GM19438 (cell line): ENCODE measurements around the gene INCENP.

Source experiments
- ATAC-seq: cut with Tn5 transposase; IDR thresholded peaks from one replicate; pipeline ENCODE4 v1.9.1; 2021; ENCODE audit warnings: low read depth; ENCODE audit not compliant: unreplicated experiment

INCENP gene

DNA sequence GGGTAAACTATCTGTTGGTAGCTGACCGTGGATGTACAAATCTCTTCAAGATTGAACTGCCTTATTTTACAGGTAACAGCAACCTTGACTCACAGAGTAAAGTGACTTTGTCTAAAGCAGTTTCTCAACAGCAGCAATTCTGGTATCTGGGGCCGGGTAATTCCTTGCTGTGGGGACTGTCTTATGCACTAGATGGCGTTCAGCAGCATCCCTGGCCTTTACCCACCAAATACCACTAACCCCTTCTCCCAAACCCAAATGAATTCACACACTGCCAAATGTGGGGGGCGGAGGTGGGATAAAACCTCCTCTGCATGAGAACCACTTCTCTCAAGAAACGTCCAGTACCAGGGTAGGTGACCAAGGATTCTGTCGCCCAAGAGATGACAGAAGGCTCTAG lies 1.7 kb upstream of the INCENP start:
- ATAC-seq = no peak

DNA sequence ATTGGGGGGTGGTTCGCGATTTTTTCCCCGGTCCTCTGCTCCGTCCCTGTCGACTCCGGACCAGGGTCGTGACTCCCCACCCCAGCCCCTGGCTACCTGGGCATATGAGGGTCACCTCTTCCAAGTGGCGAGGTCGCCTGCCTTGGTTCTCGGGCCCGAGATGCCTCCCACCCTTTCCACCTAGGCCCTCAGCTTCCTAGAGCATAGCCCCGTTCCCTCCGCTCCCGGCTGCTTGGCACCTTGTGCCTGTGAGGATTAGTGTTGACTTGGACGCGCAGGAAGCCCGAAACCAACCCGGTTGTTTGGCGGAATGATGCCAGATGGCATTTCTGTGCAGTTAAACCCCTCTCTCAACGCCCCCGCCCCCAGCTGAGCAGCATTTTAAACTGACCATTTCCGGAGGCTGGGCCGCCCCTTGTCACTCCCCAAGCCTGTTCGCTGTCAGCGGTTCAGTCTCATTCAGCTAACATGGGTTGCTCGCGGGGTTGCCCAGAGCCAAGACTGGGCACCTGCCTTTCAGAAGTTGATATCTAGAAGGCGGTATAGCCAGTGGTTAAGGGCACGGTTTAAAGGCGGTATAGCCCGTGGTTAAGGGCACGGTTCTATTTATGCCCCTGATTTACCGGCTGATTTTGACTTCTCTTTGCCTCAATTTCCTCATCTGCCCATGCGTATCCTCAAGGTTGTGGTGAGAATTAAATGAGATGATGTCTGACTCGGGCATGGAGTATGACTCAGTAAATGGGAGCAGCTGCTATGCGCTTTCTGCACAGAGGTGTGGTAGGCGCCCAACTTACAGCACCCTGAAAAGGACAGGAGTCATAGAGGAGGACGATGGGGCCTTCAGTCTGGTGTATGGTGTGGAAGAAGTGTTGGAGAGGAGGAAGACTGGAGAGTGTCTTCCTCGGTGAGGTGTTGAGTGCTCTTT lies 639 bp downstream of the INCENP start:
- peak; percentile 34 for ATAC-seq

- no peak for ATAC-seq
Measured at GRCh38 chr11:62125316-62125715, 1.5 kb downstream of the INCENP start.

GRCh38 chr11:62125881-62126280 lies 2.1 kb downstream of the INCENP start:
- no peak for ATAC-seq

DNA sequence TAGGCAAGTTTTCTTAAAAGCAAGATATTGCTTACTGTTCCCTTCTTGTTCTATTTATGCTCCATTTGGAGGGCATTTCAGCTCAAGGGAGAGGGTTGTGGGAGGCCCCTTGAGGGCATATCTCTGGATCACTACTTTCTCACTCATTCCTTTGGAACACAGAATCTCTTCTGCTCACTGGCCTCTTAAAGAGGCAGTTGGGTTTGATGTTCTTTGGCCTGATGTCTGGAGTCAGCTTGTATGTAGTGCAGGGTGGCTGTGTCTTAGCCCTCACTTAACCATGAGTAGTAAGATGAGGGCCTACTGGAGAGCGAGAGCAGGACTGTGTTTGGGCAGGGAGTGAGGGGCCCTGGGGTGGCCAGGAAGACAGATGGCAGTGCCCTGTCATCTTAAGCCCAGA lies 3.6 kb downstream of the INCENP start:
- no peak for ATAC-seq

- ATAC-seq = no peak
Measured at GRCh38 chr11:62127941-62128770, 4.3 kb downstream of the INCENP start.

DNA sequence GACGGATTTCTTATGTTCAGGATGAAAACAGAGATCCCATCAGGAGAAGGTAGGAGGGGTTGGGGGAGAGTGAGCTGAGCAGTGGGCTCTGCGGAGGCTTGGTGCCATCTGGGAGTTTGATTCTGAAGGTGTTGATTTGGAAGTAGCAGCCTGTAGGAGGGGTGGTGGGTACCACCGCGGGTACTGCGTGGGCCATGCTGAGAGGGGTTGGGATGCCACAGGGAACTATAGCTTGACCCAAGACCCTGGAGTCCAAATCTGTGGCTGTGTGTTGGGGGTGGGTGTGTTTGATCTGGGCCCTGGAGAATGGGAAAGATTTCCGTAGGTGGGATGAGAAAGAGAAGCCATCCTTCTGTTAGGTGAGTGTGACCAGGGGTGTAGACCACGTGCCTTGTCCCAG lies 5.0 kb downstream of the INCENP start:
- no peak for ATAC-seq

DNA sequence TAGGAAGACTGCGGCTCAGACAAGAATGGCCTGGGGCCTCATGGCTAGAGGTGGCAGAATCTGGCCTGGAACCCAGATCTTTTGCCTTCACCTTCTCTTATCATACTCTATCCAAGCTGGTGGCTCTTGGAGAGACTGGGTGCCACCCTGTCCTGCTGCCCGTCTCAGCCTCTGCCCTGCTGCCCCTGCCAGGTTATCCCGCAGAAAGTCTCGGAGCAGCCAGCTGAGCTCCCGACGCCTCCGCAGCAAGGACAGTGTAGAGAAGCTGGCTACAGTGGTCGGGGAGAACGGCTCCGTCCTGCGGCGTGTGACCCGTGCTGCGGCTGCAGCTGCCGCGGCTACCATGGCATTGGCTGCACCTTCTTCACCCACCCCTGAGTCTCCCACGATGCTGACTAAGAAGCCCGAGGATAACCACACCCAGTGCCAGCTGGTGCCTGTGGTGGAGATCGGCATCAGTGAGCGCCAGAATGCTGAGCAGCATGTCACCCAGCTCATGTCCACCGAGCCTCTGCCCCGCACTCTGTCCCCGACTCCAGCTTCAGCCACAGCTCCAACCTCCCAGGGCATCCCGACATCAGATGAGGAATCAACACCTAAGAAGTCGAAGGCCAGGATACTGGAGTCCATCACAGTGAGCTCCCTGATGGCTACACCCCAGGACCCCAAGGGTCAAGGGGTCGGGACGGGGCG lies 5.9 kb downstream of the INCENP start:
- no peak for ATAC-seq

DNA sequence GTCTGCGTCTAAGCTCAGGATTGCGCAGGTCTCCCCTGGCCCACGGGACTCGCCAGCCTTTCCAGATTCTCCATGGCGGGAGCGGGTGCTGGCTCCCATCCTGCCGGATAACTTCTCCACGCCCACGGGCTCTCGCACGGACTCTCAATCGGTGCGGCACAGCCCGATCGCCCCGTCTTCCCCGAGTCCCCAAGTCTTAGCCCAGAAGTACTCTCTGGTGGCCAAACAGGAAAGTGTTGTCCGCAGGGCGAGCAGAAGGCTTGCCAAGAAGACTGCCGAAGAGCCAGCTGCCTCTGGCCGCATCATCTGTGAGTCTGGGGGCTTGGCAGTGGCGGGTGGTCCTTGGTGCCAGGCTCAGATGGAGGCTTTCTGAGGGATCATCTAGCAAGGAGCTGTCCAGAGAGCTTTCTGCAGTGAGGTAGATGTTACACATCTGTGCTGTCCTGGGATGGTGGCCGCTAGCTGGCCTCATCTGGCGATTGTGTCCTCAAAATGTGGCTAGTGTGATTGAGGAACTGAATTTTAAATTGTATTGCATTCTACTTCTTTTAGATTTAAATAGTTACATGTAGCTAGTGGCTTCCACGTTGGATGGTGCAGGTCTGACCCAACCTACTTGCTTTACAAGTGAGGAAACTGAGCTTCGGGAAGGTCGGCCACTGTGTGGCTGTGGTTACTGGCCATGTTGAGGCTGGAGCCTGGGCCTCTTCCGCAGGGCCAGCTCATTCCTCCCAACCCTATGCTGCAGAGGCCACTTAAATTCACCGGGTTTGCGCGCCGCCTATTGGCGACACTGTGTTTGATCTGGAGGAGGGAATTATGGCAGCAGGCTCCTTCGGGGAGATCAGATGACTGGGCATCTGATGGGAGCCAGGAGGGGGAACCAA lies 6.7 kb downstream of the INCENP start:
- ATAC-seq = no peak

DNA sequence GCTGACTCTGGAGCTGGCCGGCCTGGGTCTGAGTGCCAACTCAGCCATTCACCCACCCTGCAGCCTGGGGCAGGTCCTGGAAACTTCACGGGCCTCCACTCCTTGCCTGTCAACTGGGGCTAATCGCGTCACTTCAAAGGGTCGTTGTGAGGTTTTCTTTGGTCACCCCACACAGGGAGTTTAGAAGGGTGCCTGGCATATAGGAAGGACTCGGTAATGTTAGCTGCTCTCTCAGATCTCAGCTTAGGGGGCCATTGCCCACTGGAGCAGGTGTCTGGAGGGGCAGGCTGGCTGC lies 7.3 kb downstream of the INCENP start:
- ATAC-seq = no peak

- ATAC-seq = no peak
Measured at GRCh38 chr11:62132191-62132590, 8.4 kb downstream of the INCENP start.

- ATAC-seq = no peak
Measured at GRCh38 chr11:62132689-62133293, 9.0 kb downstream of the INCENP start.

DNA sequence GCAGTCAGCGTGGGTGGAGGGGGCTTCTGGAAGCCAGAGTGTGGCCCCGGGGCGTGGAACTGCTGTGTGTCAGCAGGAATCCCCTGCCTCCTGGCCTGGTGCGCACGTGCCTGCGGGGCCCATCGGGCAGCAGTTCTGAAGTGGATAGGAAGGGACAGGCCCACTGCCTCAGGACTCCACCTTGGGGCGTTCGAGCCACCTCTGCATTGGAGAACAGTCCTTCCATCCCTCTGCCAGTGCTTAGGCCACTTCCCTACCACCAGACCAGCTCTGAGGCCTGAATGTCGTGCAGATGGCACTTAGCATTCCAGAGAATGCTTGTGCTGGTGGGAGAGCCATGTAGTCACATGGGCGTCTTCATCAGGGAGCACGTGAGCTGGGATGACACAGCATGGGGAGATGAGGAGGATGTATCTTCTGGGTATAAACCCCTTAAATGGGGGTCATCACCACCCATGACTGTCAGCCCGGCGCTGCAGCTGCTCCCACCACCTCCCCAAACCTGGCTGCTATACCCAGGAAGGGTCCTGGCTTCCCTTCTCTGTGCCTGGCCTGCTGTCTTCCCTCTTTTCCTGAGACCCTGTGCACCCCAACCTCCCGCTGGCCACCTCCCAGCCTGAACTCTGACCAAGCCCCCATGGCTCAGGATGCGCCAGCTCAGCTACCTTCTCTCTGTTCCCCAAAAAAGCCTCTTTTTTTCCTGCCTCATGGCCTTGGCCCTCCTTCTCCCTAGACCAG lies 9.7 kb downstream of the INCENP start:
- ATAC-seq = no peak

GRCh38 chr11:62137276-62137861 lies 13.6 kb downstream of the INCENP start:
- ATAC-seq = no peak

DNA sequence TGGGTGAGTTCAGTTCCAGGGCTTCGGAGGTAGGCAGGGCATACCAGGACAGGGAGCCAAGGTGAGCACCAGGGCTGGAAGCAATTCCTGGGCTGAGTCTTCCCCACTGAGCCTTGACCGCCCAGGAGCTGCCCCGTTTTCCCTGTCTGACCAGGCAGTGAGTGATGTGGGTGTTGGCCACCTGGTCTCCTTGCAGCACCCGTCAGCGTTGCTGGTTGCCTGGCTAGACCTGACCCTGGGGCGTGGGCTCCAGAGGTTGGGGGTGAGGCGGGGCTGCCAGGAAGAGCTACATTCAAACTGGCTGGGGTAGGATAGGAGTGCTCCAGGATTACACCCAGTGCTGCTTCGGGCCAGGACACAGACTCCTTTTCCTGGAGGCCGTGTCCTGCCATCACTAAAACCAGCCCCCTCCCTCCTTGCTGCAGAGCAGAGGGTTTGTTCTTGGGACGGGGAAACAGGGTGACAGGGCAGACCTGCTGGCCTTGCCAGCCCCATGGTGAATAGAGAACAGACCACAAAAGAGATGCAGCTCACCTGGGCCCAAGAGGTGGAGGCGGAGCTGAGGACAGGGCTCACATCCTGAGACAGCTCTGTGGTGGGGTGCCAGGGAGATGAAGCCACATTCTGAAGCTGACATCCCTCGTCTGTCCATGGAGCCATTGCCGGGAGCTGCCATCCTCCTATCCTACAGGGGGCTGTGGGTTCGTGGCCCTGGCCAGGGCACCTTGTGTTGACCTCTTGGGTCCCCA lies 14.2 kb downstream of the INCENP start:
- ATAC-seq = no peak

DNA sequence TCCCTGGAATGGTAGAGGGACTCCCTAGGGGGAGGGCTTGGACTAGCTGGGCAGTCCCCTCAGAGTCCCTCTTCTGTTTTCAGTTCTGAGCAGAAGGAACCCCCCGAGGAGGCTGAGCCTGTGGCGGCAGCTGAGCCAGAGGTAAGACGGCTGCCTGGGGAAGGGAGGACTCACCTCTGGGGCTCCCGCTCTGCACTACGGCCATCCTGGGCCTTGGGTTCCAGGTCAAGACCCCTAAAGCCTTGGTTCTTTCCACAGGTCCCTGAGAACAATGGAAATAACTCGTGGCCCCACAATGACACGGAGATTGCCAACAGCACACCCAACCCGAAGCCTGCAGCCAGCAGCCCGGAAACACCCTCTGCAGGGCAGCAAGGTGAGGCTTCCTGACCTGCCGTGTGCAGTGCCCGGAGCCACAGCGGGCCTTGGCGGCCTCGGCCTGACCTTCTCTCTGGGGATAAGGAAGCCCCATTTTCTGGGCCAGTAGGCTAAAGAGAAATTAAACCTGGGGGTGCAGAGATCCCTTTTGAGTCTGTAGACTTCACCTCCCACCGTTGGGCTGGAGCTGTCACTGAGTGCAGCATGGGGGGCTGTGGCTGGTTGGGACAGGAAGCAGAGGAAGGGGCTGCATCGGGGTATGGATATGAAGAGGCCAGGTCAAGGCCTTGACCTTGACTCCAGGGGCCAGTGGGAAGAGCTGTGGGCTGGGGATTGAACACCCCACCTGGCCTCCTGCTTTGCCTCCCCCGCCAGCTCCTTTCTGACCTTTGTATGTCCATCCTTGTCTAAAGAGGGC lies 15.0 kb downstream of the INCENP start:
- no peak for ATAC-seq

GRCh38 chr11:62139526-62140303 lies 15.9 kb downstream of the INCENP start:
- no peak for ATAC-seq
